Gastrocnemius medialis (tissue), 4 donors: ENCODE measurements around the gene CD164. TPM values are rescaled to one million over a fixed set of nuclear protein-coding genes. Genes with fewer than 3 reads are reported as not detected.
"Not testable (repeated sequence)": the region's sequence is repeated elsewhere in the genome, so short reads cannot be mapped to it uniquely, and the experiment has no call there.

Experiments
- ATAC-seq, 2 donors: fragments of 150-250 bp; one replicate each; pipeline ENCODE4 v1.9.1; 2016
- DNase-seq, 2 donors: peaks; one replicate each; pipeline ENCODE4 v3.0.0-alpha.2; 2019
- H3K27ac ChIP-seq, 4 donors: fragments of 200-600 bp; sonication (generic); 1 replicate in 1 of 4; 2 replicates in 3 of 4; pipeline ENCODE4 v1.5.1; 2016 to 2018; ENCODE audit warnings: mild to moderate bottlenecking in 2 of 4, moderate library complexity in 1 of 4
- H3K27me3 ChIP-seq, 3 donors: fragments of 200-600 bp; sonication (generic) in 2 of 3; 1 replicate in 1 of 3; 2 replicates in 2 of 3; pipeline versions ENCODE4 v1.5.1 to v1.6.0; 2016 to 2019; ENCODE audit warnings: mild to moderate bottlenecking in 1 of 3, moderate library complexity in 1 of 3
- H3K36me3 ChIP-seq, 2 donors: fragments of 200-600 bp; sonication (generic) in 1 of 2; one replicate each; pipeline ENCODE4 v1.5.1; 2017 to 2018
- H3K4me1 ChIP-seq, 2 donors: fragments of 200-600 bp; sonication (generic) in 1 of 2; one replicate each; pipeline ENCODE4 v1.5.1; 2016 to 2017; ENCODE audit warnings: mild to moderate bottlenecking in 2 of 2
- H3K4me3 ChIP-seq, 4 donors: fragments of 200-600 bp; sonication (generic) in 3 of 4; 1 replicate in 1 of 4; 2 replicates in 3 of 4; pipeline ENCODE4 v1.5.1; 2016 to 2019; ENCODE audit warnings: mild to moderate bottlenecking in 2 of 4
- H3K9me3 ChIP-seq, 3 donors: fragments of 200-600 bp; sonication (generic) in 2 of 3; 1 replicate in 1 of 3; 2 replicates in 2 of 3; pipeline ENCODE4 v1.5.1; 2016 to 2019
- POLR2A ChIP-seq, 2 donors: fragments of 450-650 bp; IDR thresholded peaks; one replicate each; pipeline ENCODE4 v1.6.1; 2017; ENCODE audit warnings: antibody characterized with exemption in 2 of 2, mild to moderate bottlenecking in 2 of 2, moderate library complexity in 2 of 2
- in situ Hi-C, 4 donors: fragments of 200-750 bp; cut with MboI; loops; one replicate each; pipeline versions ENCODE4 v1.15.0 to v1.8.0; 2017; ENCODE audit warnings: low sequenced_read_pairs in 4 of 4
- intact Hi-C: fragments of 100-400 bp; cut with DNase I; formaldehyde crosslinking; loops from one replicate; pipeline ENCODE4 v1.15.1; 2023; ENCODE audit warnings: low total_unique reads
- total RNA-seq, 4 donors: library from RNA; depleted of rRNA; stranded (reverse); fragments of >200 nt; gene quantifications; one replicate each; pipeline versions ENCODE4 v1.1.0 to v1.2.3, GENCODE V29; 2016
- TF ChIP-seq, protein P1 (sequence below), 5 experiments: fragments of 450-650 bp in 3 of 5; fragments of 200-600 bp in 2 of 5; sonication (generic) in 2 of 5; IDR thresholded peaks in 4 of 5; conservative IDR thresholded peaks in 1 of 5; 1 replicate in 4 of 5; 2 replicates in 1 of 5; pipeline ENCODE4 v1.5.1; 2016 to 2019; ENCODE audit warnings: antibody characterized with exemption in 5 of 5, mild to moderate bottlenecking in 3 of 5, moderate library complexity in 3 of 5

CD164 gene
- total RNA-seq, 4 donors from 2014 or later, result 50.1 to 134 (median 117) TPM

GRCh38 chr6:109340811-109341210 lies 41.5 kb downstream of the CD164 start:
- H3K27me3 ChIP-seq, result no peaks in the 10 kb centered on the region
- ATAC-seq, result no peak
- no peak for DNase-seq
- no peaks in the 10 kb centered on the region for H3K36me3 ChIP-seq
- in situ Hi-C loops (no loop called here), intact Hi-C loops (no loop called here)
- TF ChIP-seq, protein P1, sequence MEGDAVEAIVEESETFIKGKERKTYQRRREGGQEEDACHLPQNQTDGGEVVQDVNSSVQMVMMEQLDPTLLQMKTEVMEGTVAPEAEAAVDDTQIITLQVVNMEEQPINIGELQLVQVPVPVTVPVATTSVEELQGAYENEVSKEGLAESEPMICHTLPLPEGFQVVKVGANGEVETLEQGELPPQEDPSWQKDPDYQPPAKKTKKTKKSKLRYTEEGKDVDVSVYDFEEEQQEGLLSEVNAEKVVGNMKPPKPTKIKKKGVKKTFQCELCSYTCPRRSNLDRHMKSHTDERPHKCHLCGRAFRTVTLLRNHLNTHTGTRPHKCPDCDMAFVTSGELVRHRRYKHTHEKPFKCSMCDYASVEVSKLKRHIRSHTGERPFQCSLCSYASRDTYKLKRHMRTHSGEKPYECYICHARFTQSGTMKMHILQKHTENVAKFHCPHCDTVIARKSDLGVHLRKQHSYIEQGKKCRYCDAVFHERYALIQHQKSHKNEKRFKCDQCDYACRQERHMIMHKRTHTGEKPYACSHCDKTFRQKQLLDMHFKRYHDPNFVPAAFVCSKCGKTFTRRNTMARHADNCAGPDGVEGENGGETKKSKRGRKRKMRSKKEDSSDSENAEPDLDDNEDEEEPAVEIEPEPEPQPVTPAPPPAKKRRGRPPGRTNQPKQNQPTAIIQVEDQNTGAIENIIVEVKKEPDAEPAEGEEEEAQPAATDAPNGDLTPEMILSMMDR (IDR thresholded peaks at IDR 0.05 in 4 of 5, conservative IDR thresholded peaks at IDR 0.05 in 1 of 5), result no peak
- no peak for TF ChIP-seq POLR2A (IDR thresholded peaks at IDR 0.05)
- H3K9me3 ChIP-seq, result no peaks in the 10 kb centered on the region
- H3K27ac ChIP-seq, result peak overlapping the region in 1 of 4 donors; percentile 27
- peaks cover 11 to 14% of the 10 kb centered on the region in 2 donors for H3K4me1 ChIP-seq
- H3K4me3 ChIP-seq, result no peak overlapping the region

DNA sequence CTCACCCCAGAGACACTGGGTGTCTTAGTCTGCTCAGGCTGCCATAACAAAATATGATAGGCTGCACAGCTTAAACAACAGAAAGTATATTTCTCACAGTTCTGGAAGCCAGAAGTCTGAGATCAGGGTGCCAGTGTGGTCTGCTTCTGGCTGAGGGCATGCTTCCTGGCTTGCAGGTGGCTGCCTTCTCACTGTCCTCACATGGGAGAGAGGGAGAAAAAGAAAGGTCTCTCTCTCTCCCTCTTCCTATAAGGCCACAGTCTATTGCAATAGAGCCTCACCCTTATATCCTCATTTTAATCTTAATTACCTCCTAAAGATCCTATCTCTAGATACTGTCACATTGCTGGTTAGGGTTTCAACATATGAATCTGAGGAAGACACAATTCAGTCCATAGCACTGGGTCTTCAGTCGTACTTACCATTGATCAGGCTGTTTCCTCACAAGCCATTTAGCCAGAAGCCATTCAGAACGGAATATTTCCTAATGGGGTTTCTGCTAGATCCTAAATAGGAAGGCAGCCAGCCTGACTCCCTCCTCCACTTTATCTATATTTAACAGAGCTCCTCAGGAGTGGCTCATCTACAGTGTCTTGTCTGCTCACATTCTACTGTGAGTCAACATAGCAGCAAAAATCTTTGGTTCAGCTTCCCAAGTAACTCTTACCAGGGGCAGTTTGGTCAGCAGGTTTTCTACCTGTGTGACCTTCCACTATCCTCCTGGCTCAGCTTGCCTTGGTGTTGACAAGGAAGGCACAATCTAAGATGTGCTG lies 42.2 kb downstream of the CD164 start:
- H3K27me3 ChIP-seq, result no peaks in the 10 kb centered on the region
- no peak overlapping the region for H3K4me3 ChIP-seq
- H3K4me1 ChIP-seq, result peaks cover 11 to 15% of the 10 kb centered on the region in 2 donors
- ATAC-seq, result peak in 1 of 2 donors; percentile 36
- no peaks in the 10 kb centered on the region for H3K9me3 ChIP-seq
- DNase-seq, result no peak
- intact Hi-C loops (no loop called here), in situ Hi-C loops (no loop called here)
- TF ChIP-seq, protein P1 (IDR thresholded peaks at IDR 0.05 in 4 of 5, conservative IDR thresholded peaks at IDR 0.05 in 1 of 5), result no peak
- TF ChIP-seq POLR2A (IDR thresholded peaks at IDR 0.05), result no peak
- H3K27ac ChIP-seq, result peak overlapping the region in 1 of 4 donors; percentile 27
- no peaks in the 10 kb centered on the region for H3K36me3 ChIP-seq

DNA sequence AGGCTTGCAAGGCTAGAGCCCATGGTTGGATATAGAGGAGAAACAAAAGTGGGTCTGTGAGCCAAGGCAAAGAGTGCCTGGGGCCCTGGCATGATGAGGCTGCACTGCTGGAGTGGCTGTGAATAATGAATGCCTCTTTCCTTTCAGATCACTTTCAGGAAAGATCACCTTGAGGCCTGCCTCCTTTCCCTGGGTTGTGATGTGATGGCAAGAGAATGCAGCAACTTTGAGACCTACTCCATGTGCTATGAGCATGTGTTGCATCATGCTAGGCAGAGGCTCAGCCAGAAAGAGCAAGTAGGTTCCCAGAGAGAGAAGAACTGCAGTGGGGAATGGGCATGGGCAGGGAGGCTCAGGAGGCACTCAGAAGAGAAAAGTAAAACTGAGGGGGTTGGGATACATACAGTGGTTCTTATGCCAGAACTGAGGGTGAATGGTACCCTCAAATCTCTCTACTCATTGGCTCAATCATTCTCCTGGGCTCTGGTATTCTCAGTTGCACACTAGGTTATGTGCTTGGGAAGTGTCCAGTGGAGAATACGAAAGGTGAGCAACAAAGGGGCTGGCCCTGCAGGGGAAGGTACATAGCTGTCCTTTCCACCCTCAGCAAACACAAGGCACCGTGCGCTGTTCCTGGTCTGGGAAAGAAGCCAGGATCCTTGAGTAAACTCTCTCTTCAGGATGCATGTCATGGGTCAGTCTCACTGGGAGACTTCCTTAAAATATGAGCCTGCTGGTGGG lies 45.9 kb downstream of the CD164 start:
- intact Hi-C loops (no loop called here), in situ Hi-C loops (no loop called here)
- no peak for TF ChIP-seq POLR2A (IDR thresholded peaks at IDR 0.05)
- TF ChIP-seq, protein P1 (IDR thresholded peaks at IDR 0.05 in 4 of 5, conservative IDR thresholded peaks at IDR 0.05 in 1 of 5), result no peak
- H3K27me3 ChIP-seq, result no peaks in the 10 kb centered on the region
- no peaks in the 10 kb centered on the region for H3K9me3 ChIP-seq
- no peak overlapping the region for H3K27ac ChIP-seq
- H3K4me1 ChIP-seq, result peaks cover 11 to 14% of the 10 kb centered on the region in 2 donors
- no peaks in the 10 kb centered on the region for H3K36me3 ChIP-seq
- ATAC-seq (peak in 1 of 2 donors; percentile 35), DNase-seq (no peak)
- H3K4me3 ChIP-seq, result no peak overlapping the region

GRCh38 chr6:109333870-109334269 lies 48.4 kb downstream of the CD164 start:
- ATAC-seq, H3K4me1 ChIP-seq, DNase-seq, H3K9me3 ChIP-seq, H3K27me3 ChIP-seq, intact Hi-C loops, H3K27ac ChIP-seq, H3K4me3 ChIP-seq, in situ Hi-C loops, H3K36me3 ChIP-seq: not testable (repeated sequence)

DNA sequence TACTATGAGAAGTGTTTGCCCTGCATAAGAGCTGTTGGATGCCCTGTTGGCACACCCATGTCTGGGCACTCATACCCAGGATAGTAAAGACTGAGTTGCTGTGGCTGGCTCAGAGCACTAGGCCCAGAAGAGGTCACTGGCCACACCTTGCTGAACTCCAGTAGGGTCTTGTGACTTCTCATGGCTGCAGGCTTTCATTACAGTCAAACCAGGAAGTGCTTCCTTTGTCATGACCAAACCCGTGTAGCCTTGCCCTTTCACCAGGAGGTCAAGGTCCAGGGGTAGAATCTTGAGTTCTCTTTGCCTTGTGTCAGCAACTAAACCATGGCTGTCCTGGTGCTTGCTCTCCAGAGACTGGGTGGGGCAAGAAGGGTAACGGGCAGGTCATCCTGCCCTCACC lies 49.5 kb downstream of the CD164 start:
- H3K4me1 ChIP-seq, result peaks cover 0 to 10% of the 10 kb centered on the region in 2 donors
- ATAC-seq, result no peak
- intact Hi-C loops, result no loop called here

More for the DNA sequence above, 49.5 kb downstream of the CD164 start:
- TF ChIP-seq, protein P1 (IDR thresholded peaks at IDR 0.05 in 4 of 5, conservative IDR thresholded peaks at IDR 0.05 in 1 of 5), result no peak
- TF ChIP-seq POLR2A (IDR thresholded peaks at IDR 0.05), result no peak
- no peak for DNase-seq
- Histone ChIP-seq H3K9me3 (no peaks in the 10 kb centered on the region), H3K27me3 (no peaks in the 10 kb centered on the region), H3K36me3 (no peaks in the 10 kb centered on the region), H3K27ac (no peak overlapping the region), H3K4me3 (no peak overlapping the region)
- in situ Hi-C loops, result no loop called here
